Peyer's patch (tissue), 4 donors: Measurements from ENCODE around the gene DMD. TPM values are rescaled to one million over a fixed set of nuclear protein-coding genes. Genes with fewer than 3 reads are reported as not detected.

Source experiments
- DNase-seq, 3 donors: peaks; one replicate each; pipeline ENCODE4 v3.0.0-alpha.2; 2017 to 2019
- H3K27ac ChIP-seq, 4 donors: fragments of 200-600 bp; sonication (generic); one replicate each; pipeline ENCODE4 v1.5.1; 2016 to 2019
- H3K27me3 ChIP-seq, 2 donors: fragments of 200-600 bp; sonication (generic); one replicate each; pipeline ENCODE4 v1.5.1; 2019
- H3K36me3 ChIP-seq, 3 donors: fragments of 200-600 bp; sonication (generic); one replicate each; pipeline ENCODE4 v1.5.1; 2016 to 2019
- H3K4me1 ChIP-seq, 4 donors: fragments of 200-600 bp; sonication (generic); one replicate each; pipeline ENCODE4 v1.5.1; 2016 to 2019
- H3K4me3 ChIP-seq, 4 donors: fragments of 200-600 bp; sonication (generic); 1 replicate in 3 of 4; 2 replicates in 1 of 4; pipeline ENCODE4 v1.5.1; 2016 to 2019; ENCODE audit warnings: mild to moderate bottlenecking in 1 of 4
- H3K9me3 ChIP-seq, 4 donors: fragments of 200-600 bp; sonication (generic); one replicate each; pipeline ENCODE4 v1.5.1; 2016 to 2019; ENCODE audit warnings: mild to moderate bottlenecking in 1 of 4
- POLR2A ChIP-seq, 2 donors: fragments of 450-650 bp; IDR thresholded peaks; one replicate each; pipeline ENCODE4 v1.5.1; 2017; ENCODE audit warnings: antibody characterized with exemption in 2 of 2, mild to moderate bottlenecking in 2 of 2, moderate library complexity in 2 of 2
- total RNA-seq, 4 donors: library from RNA; depleted of rRNA; stranded (reverse); fragments of >200 nt; gene quantifications; one replicate each; pipeline ENCODE4 v1.1.0, GENCODE V29; 2016
- TF ChIP-seq, protein P1 (sequence below), 6 experiments: fragments of 450-650 bp in 4 of 6; fragments of 200-600 bp in 2 of 6; sonication (generic) in 1 of 6; IDR thresholded peaks; one replicate each; pipeline ENCODE4 v1.5.1; 2017 to 2019; ENCODE audit warnings: antibody characterized with exemption in 6 of 6, mild to moderate bottlenecking in 3 of 6, moderate library complexity in 1 of 6

Gene DMD
- total RNA-seq, 4 donors from 2014 or later = 15.8 to 109 (median 19.1) TPM

DNA sequence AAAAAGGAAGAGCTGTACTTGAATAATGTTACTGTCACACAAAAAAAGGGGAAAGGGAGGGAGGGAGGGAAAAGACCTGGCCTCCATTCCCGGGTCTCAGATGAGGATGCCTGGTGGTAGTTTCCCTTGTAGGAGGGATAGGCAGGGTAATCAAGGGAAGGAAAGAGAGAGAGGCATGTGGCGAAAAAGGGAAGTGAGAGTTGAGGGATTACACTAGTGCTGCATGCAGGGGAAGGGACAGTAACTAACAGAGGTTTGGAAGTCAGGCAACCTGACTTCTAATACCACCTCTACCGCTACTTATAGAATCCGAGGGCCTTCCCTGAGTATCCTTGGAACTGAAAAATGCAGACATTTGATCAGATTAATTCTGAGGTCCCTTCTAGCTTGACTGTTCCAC, 1317.8 kb downstream of the DMD start:
- DNase-seq = no peak
- no peak overlapping the region for H3K27ac ChIP-seq
- H3K4me1 ChIP-seq = no peaks in the 10 kb centered on the region
- H3K4me3 ChIP-seq = no peak overlapping the region
- no peaks in the 10 kb centered on the region for H3K9me3 ChIP-seq
- H3K27me3 ChIP-seq = no peaks in the 10 kb centered on the region
- H3K36me3 ChIP-seq = no peaks in the 10 kb centered on the region
- TF ChIP-seq, protein P1, sequence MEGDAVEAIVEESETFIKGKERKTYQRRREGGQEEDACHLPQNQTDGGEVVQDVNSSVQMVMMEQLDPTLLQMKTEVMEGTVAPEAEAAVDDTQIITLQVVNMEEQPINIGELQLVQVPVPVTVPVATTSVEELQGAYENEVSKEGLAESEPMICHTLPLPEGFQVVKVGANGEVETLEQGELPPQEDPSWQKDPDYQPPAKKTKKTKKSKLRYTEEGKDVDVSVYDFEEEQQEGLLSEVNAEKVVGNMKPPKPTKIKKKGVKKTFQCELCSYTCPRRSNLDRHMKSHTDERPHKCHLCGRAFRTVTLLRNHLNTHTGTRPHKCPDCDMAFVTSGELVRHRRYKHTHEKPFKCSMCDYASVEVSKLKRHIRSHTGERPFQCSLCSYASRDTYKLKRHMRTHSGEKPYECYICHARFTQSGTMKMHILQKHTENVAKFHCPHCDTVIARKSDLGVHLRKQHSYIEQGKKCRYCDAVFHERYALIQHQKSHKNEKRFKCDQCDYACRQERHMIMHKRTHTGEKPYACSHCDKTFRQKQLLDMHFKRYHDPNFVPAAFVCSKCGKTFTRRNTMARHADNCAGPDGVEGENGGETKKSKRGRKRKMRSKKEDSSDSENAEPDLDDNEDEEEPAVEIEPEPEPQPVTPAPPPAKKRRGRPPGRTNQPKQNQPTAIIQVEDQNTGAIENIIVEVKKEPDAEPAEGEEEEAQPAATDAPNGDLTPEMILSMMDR (IDR thresholded peaks at IDR 0.05) = no peak
- TF ChIP-seq POLR2A (IDR thresholded peaks at IDR 0.05) = no peak

DNA sequence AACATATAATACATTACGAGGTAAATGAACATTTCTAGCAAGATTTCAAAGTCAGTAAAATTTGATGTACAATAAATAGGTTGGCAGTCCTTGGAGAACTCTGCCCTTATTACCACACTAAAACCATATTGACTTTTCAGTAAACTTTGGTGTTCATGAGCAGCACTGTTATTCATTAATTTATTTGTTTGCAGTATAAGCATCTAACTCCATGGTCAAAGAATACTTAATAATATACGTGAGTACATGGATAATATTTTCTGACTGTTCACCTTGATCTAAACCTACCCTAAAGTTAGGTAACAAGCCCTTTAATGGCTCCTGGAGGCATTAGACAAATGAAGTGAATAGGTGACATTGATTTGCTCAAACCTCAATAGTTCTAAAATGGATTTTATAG, 1322.3 kb downstream of the DMD start:
- H3K27ac ChIP-seq = no peak overlapping the region
- no peak for TF ChIP-seq POLR2A (IDR thresholded peaks at IDR 0.05)
- TF ChIP-seq, protein P1 (IDR thresholded peaks at IDR 0.05) = no peak
- H3K9me3 ChIP-seq = no peaks in the 10 kb centered on the region
- H3K27me3 ChIP-seq = no peaks in the 10 kb centered on the region
- no peaks in the 10 kb centered on the region for H3K36me3 ChIP-seq
- no peaks in the 10 kb centered on the region for H3K4me1 ChIP-seq
- no peak overlapping the region for H3K4me3 ChIP-seq
- DNase-seq = no peak

DNA sequence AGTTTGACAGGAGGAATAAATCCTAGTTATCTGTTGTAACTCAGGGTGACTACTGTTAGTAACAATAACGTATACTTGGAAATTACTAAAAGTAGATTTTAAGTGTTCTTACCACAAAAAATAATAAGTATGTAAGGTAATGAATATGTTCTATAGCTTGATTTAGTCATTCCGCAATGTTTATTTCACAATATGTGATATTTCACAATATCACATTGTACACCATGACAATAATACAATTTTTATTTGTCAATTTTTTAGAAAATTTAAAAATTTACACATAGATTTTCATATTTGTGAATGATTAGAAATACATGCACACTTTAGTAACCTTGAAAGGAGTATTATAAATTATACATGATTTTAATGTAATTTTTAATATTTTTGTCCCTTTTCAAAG, 1326.8 kb downstream of the DMD start:
- no peak overlapping the region for H3K4me3 ChIP-seq
- TF ChIP-seq, protein P1 (IDR thresholded peaks at IDR 0.05) = no peak
- no peak for TF ChIP-seq POLR2A (IDR thresholded peaks at IDR 0.05)

DNA sequence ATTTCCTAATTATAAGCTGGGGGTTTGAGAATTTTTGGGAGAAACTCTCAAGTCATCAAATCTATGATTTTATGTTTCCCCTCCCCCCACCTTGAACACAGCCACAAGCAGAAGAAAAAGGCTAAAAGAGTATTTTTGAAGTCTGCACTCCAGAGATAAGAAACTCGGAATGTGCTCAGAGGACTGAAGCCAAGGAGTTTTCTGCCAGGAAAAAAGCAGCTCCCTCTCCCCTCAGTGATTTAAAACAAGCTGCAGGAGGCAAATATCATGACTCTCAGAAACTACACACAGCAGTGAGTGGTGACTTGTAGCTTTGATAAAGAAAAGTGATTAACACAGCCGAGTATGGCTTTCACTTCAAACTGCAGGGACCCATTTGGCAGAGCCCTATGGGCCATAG, 1339.3 kb downstream of the DMD start:
- no peak overlapping the region for H3K27ac ChIP-seq
- no peak for TF ChIP-seq POLR2A (IDR thresholded peaks at IDR 0.05)
- TF ChIP-seq, protein P1 (IDR thresholded peaks at IDR 0.05) = no peak
- no peaks in the 10 kb centered on the region for H3K36me3 ChIP-seq
- no peaks in the 10 kb centered on the region for H3K4me1 ChIP-seq
- H3K27me3 ChIP-seq = no peaks in the 10 kb centered on the region
- no peak overlapping the region for H3K4me3 ChIP-seq
- H3K9me3 ChIP-seq = no peaks in the 10 kb centered on the region
- no peak for DNase-seq

More for the DNA sequence above, 1326.8 kb downstream of the DMD start:
- no peaks in the 10 kb centered on the region for H3K9me3 ChIP-seq
- no peaks in the 10 kb centered on the region for H3K36me3 ChIP-seq
- H3K27ac ChIP-seq = no peak overlapping the region
- H3K27me3 ChIP-seq = no peaks in the 10 kb centered on the region
- H3K4me1 ChIP-seq = no peaks in the 10 kb centered on the region
- no peak for DNase-seq

DNA sequence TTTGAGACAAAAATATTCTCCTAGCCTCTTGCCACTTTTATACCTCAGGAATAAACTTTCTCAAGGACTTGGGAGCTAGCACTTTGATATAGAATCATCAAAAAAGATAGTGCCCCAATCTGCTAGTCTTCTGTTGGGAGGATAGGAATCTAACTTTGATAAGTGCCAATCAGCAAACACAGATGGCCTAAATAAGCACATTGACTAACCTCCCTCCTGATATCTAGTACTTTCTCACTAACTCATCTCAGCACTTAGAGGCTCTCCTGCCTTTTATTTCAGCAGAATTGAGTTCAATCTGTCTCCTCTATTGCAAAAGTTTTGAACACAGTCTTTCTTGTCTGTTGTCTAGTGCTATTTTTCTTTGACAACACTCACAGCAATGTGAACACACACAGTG, 1341.1 kb downstream of the DMD start:
- Histone ChIP-seq H3K27ac (no peak overlapping the region), H3K4me1 (no peaks in the 10 kb centered on the region), H3K4me3 (no peak overlapping the region), H3K9me3 (no peaks in the 10 kb centered on the region), H3K27me3 (no peaks in the 10 kb centered on the region), H3K36me3 (no peaks in the 10 kb centered on the region)
- TF ChIP-seq, protein P1 (IDR thresholded peaks at IDR 0.05) = no peak
- TF ChIP-seq POLR2A (IDR thresholded peaks at IDR 0.05) = no peak
- DNase-seq = no peak

DNA sequence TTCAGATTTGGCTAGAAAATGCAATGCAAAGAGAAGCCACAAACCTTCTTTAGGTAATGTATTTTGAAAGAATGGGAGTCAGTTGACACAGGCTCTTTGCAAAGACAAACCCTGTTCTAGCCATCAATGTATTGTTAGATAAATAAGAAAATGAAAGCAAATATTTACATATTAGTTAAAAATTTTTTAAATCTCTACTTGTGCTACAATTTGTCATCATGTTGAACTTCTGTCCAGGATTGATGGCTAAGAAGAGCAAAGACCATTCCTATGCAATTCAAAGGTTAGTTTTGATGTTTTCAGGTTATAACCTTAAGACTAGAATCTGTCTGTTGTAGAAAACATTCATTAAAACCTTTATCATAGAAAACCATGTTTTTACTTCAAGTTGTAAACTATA, 1350.7 kb downstream of the DMD start:
- DNase-seq = no peak
- Histone ChIP-seq H3K36me3 (no peaks in the 10 kb centered on the region), H3K4me1 (no peaks in the 10 kb centered on the region), H3K4me3 (no peak overlapping the region), H3K27me3 (no peaks in the 10 kb centered on the region), H3K9me3 (no peaks in the 10 kb centered on the region), H3K27ac (no peak overlapping the region)
- TF ChIP-seq POLR2A (IDR thresholded peaks at IDR 0.05) = no peak
- TF ChIP-seq, protein P1 (IDR thresholded peaks at IDR 0.05) = no peak
